ENCODE measurements around the gene SCOC.

- TF ChIP-seq POLR2A (IDR thresholded peaks at IDR 0.05; ENCODE audit: low read depth, low read length) (no peak), EZH2 (IDR thresholded peaks at IDR 0.05; ENCODE audit: borderline replicate concordance, low read depth, low read length, severe bottlenecking) (no peak), CTCF (IDR thresholded peaks at IDR 0.05; ENCODE audit: extremely low read depth in 1 of 2, insufficient read depth in 1 of 2, low read depth in 1 of 2, low read length in 2 of 2) (no peak), JUN (IDR thresholded peaks at IDR 0.05; ENCODE audit: borderline replicate concordance, insufficient read depth, insufficient read length, low read depth) (no peak), POLR2AphosphoS5 (IDR thresholded peaks at IDR 0.05; ENCODE audit: insufficient read depth, low read depth, low read length) (no peak), MYC (IDR thresholded peaks at IDR 0.05; ENCODE audit: low read depth, low read length) (no peak), MAX (IDR thresholded peaks at IDR 0.05; ENCODE audit: insufficient read depth, insufficient read length) (no peak), GATA2 (IDR thresholded peaks at IDR 0.05; ENCODE audit: insufficient read depth, insufficient read length, low read depth, low read length) (no peak)
Measured at GRCh38 chr4:140346136-140346535, 27.3 kb upstream of the SCOC start.

Measured in endothelial cell of umbilical vein (primary cell).